HG03439 (cell line): ENCODE results near the gene C14orf180.
"Not testable (repeated sequence)": the region's sequence is repeated elsewhere in the genome, so short reads cannot be mapped to it uniquely, and the experiment has no call there.

Experiments
- ATAC-seq: cut with Tn5 transposase; IDR thresholded peaks from one replicate; pipeline ENCODE4 v1.9.1; 2021; ENCODE audit warnings: mild to moderate bottlenecking, moderate library complexity; ENCODE audit not compliant: unreplicated experiment

Gene C14orf180

DNA sequence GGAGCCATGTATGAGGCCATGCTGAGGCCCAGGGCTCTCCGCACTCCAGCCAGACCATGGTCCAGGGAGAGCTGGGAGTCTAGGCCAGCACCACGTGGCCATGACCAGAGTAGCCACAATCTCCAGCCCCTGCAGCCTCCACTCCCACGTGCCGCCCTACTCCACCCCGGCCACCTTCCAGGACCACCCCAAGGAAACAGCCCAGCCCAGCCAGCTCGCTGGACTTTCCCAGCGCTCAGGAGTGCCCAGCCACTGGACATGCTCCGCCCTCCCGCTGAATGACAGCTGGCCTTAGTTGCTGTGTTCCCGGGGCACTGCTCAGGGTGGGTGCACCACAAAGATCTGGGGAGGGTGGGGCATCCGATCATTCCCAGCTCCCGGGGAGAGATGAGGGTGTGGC, 2.1 kb upstream of the C14orf180 start:
- no peak for ATAC-seq

DNA sequence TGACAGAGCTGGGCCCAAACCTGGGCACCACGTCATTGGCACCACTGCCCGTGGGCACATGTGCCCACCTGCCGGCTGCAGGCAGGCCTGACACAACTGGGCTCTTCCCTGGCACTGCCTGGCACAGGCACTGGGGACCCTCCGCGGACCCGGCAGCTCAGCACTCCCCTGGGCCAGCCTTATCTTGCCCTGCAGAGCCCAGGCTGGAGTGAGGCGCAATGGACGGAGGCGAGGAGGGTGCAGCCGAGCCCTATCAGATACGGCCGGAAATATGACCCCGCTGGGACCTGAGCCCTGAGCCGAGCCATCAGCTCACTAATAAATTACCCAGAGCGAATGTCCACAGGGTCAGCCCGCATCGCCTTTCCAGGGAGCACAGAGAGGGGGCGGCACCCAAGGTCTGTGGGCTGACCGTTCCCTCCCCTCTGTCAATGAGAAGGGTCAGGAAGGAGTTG, 1.7 kb upstream of the C14orf180 start:
- no peak for ATAC-seq

DNA sequence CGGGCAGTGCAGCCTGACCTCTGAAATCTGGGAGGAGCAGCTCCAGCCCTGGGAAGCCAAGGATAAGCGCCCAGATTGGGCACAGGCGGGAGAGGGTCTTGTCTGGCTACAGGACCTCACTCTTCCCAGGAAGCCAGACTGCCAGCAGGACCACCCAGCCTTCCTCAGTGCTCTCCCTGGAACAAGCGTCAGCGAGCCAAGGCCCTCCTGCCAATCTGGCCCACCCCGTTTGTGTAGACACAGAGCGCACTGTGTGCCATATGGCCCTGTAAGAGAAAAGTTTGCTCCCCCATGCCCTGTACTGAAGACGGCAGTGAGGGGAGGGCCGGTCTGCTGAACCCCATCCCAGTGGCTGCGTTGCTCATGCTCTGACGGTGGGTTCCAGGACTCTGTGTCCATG, 1.2 kb upstream of the C14orf180 start:
- ATAC-seq, result no peak

DNA sequence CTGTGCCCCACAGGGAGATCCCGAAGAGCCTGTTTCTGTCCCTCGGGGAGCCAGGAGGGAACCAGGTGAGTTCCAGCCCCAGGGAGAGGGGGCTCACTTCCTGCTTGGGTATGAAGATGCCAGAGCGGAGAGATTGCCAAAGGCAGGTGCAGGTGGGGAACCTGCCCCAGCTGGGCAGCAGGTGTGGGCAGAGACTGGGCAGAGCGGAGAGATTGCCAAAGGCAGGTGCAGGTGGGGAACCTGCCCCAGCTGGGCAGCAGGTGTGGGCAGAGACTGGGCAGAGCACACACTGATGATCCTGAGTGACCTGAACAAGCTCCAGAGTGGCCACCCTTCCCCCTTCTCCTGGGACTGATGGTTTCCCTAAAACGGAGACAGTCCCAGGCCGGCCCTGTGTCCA, 375 bp downstream of the C14orf180 start:
- not testable (repeated sequence) for ATAC-seq

DNA sequence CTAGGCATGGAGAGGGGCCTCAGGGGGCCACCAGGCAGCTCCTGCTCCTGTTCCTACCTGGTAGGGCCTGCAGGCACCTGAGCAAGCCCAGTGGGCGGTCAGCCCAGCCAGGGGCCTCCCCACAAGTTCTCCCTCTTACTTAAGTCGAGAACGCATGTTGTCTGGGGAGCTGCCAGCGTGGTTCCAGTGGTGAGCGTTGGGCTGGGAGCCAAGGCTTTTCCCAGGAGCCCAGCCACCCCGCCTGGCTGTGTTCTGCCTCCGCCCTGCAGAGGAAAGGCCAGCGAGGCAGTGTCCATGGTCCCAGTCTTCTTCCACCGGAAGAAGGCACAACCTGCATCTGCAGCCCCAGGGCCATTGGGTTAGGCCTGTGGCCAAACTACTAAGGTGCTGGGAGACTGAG, 1.4 kb downstream of the C14orf180 start:
- ATAC-seq, result no peak

DNA sequence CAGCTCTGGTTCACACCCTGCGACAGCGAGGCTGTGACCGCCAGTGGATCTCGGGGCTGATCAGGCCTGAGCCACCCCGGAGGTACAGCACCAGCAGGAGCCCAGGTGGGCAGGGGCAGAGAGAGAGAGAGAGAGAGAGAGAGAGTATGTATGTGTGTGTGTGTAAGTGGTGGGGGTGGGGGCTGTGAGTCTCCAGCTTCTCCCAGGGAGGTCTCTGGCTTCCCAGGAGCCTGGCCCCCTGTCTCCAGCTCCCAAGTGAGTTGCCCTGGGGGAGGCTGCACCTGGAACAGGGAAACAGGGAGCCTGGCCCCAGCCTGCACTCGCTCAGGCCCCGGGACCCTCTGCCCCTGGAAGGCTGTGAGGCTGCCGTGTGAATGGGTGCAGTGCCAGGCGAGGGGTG, 2.0 kb downstream of the C14orf180 start:
- no peak for ATAC-seq

DNA sequence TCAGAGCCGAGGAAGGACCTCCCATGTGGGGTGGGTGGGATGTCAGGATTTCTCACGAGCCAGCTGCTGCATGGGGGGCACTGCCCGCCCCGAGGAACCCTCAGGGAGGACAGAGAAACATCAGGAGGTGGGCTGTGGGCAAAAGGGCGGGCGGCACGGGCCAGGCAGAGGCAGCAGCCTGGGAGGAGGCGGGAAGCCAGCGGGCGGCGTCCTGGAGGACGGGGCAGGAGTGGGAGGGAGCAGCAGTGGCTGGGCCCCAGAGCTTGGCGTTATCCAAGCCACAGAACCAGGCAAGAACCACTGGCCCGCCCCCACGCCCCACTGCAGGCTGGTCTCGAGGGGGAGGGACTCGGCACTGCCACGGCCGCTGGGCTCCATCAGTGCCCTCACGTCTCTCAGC, 2.4 kb downstream of the C14orf180 start:
- no peak for ATAC-seq

DNA sequence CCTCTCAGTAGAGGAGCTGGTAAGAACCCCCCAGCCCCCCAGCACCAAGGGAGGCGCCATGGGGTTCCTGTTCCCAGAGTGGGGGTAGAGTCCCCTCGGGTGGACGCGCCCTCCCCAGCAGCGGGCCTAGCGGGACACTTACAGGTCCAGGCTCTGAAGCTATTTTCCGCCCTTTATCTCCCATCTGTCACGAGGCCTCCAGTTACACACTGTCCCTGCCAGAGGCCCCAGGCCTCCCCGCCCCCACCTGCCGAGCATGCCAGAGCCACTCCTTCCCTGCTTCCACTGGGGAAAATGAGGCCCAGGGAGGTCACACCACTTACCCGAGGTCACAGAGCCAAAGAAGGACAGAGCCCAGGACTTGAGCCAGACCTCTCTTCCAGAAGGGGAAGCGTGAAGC, 3.1 kb downstream of the C14orf180 start:
- no peak for ATAC-seq

DNA sequence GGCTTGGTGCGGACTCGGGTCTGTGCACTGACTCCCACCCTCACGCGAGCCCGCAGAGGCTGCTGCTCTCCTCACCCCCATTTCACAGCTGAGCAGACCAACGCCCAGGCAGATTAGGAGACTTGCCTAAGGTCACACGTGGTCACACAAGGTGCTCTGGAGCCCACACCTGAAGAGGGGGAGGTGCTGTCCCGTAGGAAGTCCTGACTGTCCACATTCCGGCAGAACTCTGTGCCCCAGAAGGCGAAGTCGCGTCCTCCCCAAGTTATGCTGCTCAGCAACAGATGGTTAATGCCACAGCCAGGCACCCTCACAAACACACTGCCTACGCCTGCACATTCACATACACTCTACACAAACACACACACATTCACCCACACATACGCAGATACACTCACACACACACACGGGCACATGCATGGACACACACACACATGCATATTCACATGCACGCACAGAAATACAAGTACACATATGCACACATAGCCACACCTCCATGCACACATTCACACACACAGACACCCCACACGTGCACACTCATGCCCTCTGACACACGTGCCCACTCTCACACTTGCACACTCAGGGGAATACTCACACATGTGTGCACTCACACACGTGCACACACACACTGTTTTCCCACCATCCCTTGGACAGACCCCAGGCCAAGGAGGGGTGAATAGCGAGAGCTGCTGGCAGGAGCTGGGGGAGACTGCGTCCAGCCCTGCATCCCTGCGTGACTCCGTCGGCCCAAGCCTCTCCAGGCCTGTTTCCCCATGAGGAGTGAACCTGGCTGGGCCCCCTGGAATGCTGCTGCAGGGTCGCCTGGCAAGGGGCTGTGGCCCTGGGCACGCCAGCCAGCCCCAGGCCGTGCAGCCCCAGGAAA, 4.1 kb downstream of the C14orf180 start:
- ATAC-seq, result no peak

DNA sequence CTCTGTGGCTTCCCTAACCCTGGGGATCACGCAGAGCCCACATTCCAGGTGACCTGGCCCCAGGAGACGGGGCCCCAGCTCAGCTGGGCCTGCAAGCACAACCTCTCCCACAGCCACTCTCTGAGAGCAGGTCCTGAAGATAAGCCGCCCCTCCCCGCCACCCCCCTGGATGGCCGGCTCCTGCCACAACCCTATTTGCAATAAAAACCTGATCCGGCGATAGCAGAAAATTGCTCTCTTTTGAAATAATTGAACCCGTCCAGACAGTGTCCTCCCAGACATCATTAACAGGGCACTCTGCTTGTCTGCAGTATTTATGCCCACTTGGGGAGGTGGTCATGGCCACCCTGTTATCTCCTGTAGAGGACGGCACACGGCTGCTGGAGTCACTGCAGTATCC, 5.0 kb downstream of the C14orf180 start:
- no peak for ATAC-seq

DNA sequence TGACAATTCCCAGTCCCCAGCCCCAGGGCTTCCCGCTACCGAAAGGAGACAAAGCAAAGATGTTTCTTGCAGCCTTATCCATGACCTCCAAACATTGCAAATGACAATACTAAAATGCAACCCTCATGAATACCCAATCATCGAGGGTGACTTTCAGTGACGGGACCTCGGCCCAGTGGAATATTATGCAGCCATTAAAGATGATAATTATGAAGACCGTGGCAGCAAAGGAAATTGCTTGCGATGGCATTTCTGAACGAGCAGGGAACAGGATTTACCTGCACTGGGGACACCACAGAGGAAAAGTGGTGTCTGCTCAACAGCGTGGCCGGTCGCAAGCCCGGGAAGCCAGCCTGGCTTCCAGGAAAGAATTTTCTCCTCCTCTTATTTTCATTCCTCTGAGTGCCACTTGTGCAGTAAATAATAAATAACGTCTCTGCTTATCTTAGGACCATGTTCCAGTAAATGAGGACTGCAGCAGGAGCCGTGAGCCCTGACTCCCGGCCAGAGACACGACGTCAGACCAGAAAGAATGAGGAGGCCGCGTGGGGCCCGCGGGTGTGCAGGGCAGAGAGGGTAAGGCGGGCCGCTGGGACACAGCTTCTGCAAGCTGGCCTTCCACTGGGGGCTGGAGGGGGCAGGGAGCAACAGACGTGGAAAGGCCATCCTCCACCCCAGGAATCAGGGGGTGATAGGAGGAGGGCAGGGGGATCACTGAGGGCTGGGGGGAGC, 6.6 kb downstream of the C14orf180 start:
- no peak for ATAC-seq

DNA sequence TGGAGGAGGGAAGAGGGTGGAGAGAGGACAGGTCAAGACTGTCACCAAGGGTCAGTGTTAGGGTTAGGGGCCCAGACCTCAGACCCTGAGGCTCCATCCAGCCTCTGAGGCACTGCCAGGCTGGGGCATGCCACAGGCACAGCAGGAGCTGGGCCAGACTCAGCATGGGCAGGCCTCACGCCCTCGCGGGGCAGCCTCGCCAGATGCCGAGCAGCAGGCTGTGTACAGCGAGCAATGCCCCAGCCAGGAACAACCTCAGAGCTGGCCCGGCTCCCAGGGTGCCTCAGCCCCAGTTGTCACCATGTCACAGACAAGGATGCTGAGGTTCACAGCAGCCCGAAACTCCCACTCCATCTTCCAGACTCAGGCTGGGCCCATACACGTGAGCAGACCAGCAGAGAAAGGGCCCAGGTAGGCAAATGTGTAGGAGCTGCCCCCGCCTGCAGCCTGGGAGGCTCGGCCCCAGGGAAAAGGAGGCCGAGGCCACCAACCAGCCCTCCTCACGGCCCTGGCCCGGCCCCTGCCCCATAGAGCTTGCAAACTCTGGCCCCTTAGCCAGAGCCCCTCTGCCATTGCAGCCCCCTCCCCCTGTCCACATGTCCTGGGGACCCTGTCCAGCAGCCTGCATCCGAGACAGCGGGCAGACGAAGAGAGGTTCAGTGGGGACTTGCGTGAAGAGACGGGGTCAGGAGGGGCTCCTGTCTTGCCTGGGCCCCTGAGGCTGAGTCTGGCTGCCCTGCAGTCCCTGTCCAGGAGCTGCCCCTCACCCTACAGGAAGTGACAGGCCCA, 7.5 kb downstream of the C14orf180 start:
- ATAC-seq, result no peak

DNA sequence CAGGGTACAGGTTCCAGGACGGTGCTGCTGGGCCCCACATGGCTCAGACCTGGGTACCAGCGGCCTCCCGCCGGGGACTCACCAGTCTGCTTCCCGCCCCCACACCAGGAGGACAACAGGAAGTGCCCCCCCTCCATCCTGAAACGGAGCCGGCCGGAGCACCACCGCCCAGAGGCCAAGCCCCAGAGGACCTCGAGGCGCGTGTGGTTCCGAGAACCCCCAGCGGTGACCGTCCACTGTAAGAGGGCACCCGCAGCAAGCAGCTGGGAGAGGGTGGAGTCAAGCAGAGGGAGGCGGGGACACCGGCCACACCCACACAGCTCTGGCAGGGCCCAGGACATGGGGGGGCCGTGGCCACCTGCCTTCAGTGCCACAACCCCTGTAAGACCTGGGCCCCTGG, 8.1 kb downstream of the C14orf180 start:
- ATAC-seq, result no peak

DNA sequence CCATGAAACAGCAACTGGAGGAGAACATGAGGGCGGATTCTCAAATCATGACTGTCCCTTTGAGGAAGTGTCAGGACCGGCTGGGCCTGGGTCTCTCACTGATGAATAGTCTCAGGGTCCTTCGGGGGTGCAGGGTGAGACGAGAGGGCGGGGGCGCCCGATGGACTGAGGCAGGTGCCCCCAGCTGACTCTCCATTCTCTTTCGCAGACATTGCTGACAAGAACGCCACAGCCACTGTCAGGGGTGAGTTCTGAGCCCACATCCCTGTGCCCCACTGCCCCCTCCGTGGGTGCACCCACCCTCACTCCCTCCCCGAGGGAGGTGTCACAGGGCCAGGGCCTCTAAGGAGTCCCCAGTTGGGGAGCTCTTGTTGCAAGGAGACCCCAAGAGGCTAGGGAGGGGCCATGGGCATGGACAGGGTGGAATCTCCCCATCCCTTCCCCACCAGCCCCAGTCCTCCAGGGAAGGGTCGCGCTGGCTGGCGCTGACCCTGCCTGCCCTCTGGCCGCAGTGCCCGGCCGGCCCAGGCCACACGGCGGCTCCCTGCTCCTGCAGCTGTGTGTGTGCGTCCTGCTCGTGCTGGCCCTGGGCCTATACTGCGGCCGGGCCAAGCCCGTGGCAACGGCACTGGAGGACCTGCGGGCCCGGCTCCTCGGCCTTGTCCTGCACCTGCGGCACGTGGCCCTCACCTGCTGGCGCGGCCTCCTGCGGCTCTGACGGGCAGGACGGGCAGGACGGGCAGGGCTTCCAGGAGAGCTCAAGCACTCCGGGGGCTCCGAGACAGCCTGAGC, 8.7 kb downstream of the C14orf180 start:
- no peak for ATAC-seq

DNA sequence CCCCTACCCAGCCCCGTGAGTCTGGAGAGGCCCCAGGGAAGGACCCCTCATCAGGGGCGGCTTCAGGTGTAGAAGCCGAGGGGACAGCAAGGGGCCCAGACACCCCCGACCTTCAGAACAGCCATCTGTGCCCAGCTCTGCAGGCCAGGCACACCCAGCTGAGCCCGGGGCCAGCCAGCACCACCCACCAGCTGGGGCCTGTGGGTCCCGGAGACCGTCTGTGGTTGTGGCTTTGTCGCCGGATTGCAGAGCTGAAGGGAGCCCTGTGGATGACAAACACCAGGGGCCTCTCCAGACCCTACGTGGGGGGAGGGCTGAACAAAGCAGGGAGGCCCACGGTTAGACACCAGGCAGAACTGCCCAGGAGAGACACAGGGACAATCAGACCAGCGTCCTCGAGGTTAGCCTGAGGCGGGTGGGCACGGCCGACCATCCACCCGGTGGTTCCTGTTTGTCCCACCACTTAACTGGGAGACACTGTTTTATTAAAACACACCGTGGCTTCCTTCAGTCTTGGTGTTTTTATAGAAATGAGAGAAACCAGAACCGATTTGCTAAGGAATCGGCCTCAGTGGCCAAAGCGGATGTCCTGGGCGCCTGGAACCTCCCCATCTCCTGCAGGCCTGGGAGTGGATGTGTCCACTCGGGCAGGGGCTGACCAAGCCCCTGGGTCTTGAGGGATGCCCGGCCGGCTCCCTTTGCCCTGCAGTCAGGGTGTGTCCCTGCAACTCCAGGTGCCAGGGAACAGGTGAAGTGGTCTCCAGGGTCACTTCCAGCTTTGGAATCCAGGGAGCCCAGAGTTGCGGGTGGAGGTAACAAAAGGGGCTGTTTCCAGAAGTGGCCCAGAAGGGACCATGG, 10.0 kb downstream of the C14orf180 start:
- no peak for ATAC-seq

DNA sequence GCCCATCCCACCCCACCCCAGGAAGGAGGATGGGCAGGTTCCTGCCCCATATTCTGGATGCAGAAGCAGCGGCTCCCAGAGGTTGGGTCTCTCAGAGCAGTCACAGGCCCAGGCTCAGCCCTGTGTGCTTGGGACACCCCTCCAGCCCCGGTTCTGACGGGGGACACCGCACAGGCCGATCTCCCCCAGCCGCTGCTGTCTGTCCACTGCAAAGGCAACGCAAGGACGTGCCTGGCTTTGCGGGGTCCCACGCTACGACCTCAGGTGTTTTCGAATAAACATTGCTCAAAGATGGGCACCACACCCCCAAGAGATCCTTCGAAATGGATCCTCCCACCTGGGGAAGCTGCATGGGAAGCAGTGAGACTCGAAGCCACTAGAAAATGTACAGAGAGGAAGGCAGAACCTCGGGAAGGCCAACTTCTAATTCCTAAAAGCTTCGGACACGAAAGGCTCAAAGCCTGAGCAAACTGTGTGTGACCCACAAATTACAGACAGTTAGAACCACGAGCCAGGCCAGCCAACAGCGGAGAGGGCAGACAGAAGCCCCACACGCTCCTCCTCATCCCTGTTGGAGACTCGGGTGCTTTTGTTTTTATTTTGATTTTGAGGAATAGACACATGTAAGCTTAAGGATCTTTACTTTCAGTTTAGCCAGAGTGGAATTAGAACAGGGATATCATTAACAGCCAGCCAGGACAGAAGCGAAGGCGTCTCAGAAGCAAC, 10.8 kb downstream of the C14orf180 start:
- no peak for ATAC-seq

DNA sequence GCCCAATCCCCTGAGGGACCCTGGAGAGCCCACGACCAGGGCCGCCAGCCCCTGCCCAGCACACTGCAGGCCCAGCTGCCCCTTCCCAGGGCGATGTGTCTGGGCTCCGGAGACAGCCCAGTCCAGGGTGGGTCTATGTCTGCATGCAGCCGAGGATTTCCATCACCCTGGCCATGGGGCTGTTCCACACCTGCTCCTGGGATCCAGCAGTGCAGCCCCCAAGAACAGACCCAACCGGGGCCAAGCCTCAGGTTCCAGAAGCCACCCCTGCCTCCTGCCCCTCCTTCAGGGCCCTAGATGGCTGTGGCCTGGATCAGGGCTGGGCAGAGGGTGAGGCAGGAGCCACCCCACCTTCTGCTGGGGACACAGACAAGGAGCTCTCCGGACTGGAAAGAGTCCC, 11.5 kb downstream of the C14orf180 start:
- no peak for ATAC-seq

DNA sequence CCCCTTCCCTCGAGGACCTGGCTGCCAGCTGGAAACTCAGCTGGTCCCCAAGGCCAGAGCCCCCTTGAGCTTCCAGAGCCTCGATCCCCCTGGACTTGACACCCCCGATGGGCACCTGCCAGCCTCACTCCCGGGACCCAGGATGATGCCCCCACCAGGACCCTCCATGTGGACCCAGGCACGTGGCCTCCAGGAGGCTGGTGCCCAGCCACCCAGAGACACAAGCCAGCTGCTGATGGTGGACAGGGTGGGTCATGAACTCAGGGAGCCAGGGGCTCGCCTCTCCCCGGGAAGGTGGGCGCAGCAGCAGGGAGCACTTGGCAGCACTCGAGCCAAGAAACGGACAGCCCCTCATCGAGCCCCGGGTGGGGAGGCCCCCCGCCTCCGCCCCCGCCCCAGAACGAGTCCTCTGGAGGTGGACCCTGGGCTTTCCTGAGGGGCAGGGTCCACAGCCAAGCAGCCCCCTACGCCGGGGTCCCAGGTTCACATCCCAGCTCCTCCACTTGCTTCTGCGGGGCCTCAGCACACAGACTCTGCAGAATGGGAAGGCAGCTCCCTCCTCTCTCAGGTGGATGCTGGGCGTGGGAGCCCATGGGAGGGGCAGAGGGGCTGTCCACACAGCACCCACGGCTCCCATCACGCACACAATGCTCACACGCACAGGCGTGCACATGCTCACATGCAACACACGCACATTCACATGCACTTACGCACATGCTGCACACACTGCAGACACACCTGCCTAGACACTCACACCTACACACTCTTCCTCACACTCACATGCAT, 12.1 kb downstream of the C14orf180 start:
- ATAC-seq, result no peak
